22Rv1 (cell line): ENCODE data around the gene BMPER.

Source experiments
- ZFX ChIP-seq: fragments of 450-650 bp; IDR thresholded peaks from 2 replicates; pipeline ENCODE4 v1.6.1; 2017; ENCODE audit warnings: antibody characterized with exemption, borderline replicate concordance
- TF ChIP-seq, protein P1 (sequence below): fragments of 450-650 bp; IDR thresholded peaks from 2 replicates; pipeline ENCODE4 v1.5.1; 2017; ENCODE audit warnings: mild to moderate bottlenecking

DNA sequence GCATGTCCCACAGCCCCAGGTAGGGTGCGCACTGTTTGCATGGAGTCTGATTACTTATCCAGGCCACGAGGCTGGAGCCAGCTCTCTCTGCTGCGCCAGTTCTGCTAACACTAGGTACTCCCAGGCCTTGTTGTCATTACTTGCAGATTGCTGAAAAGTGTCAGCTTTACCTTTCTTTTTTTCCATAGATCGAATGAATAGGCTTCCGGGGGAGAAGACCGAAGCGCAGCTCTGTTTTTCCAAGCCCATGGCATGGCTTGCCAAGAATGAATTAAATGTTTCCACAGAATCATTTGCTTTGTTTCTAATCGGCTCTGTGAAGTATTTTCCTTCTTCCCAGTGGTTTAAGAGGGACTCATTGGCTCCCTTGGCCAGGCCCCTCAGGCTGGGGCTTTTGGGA, 285.8 kb downstream of the BMPER start:
- TF ChIP-seq, protein P1, sequence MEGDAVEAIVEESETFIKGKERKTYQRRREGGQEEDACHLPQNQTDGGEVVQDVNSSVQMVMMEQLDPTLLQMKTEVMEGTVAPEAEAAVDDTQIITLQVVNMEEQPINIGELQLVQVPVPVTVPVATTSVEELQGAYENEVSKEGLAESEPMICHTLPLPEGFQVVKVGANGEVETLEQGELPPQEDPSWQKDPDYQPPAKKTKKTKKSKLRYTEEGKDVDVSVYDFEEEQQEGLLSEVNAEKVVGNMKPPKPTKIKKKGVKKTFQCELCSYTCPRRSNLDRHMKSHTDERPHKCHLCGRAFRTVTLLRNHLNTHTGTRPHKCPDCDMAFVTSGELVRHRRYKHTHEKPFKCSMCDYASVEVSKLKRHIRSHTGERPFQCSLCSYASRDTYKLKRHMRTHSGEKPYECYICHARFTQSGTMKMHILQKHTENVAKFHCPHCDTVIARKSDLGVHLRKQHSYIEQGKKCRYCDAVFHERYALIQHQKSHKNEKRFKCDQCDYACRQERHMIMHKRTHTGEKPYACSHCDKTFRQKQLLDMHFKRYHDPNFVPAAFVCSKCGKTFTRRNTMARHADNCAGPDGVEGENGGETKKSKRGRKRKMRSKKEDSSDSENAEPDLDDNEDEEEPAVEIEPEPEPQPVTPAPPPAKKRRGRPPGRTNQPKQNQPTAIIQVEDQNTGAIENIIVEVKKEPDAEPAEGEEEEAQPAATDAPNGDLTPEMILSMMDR: no peak
- TF ChIP-seq ZFX: no peak
